GM19240 (cell line): ENCODE results near the gene FBXO45.
"Not testable (repeated sequence)": the region's sequence is repeated elsewhere in the genome, so short reads cannot be mapped to it uniquely, and the experiment has no call there.

Experiments
- DNase-seq: peaks from one replicate; pipeline ENCODE4 v3.0.0; 2011; ENCODE audit warnings: low spot score; ENCODE audit not compliant: insufficient read length

The FBXO45 gene

DNA sequence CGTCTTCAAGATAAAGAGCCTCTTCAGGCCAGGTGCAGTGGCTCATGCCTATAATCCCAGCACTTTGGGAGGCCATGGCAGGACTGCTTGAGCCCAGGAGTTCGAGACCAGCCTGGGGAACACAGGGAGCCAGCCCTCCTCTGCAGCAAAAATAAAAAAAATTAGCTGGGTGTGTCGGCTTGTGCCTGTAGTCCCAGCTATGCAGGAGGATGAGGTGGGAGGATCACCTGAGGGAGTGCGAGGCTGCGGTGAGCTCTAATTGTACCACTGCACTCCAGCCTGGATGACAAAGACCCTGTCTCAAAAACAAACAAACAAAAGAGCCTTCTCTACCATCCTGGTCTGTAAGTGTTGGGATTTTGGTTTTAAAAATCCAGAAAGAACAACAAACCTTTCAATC is 11.2 kb upstream of the FBXO45 start:
- no peak for DNase-seq

DNA sequence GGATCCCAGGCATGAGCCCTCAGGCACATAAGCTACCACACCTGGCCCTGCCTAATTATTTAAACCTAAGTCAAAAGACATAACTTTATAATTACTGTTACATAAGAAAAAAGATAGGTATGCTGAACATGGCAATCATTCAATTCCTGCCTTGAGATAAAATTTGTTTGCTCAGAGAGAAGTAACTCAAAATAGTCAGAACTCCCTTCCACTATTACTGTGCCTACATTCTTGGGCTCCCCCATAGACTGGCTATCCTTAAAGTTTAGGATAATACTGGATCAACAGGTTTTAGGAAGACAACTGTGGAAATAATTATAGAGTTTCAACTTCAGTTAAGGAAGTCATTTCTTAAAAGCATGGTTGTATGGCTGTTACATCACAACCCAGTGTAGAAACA is 10.0 kb upstream of the FBXO45 start:
- no peak for DNase-seq

DNA sequence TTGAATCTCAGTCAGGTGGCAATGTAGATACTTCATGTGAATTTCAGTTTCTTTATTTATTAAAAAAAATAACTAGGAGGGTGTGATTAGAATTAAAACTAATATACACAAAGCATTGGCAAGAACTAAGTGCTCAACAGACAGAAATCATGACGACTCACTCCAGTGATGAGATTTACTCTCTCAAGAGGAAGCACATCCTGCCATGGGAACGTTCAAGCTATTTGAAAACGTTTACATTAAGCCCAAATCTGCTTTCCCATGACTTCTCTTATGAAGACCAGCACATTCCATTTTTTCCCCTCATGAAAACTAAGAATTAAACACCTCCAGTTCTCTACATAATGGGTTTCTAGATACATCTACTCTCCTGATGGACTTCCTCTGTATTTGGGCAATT is 8.6 kb upstream of the FBXO45 start:
- no peak for DNase-seq

DNA sequence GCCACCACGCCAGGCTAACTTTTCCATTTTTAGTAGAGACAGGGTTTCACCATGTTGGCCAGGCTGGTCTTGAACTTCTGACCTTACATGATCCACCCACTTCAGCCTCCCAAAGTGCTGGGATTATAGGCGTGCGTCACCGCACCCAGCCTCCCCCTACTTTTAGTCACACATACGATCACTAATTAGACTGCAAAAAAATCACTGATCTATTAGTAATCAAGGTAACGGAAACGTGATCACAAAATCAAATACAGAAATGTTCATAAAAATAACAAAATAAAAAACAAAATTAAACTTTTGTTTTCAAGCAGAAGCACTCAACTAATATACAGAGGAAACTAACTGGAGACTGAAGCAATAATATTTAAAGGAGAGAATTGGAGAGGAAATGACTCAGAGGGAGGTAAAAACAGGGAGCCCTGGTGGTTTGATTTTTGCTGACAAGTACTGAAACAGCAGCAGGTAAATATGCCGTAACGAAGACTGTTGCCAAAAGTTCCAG is 4.7 kb upstream of the FBXO45 start:
- DNase-seq, result no peak

DNA sequence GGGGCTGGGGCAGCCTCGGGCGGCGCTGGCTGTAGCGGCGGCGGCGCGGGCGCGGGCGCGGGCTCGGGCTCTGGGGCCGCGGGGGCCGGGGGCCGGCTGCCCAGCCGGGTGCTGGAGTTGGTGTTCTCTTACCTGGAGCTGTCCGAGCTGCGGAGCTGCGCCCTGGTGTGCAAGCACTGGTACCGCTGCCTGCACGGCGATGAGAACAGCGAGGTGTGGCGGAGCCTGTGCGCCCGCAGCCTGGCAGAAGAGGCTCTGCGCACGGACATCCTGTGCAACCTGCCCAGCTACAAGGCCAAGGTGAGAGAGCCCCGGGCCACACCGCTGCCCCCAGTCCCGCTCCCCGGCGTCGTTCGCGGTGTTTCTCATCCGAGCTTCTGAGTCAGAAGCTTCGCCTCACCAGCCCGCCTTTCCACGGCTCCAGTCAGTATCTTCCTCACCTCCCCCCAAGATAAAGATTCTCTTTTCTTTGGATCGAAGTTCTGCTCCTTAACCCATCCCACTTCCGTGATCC is 600 bp downstream of the FBXO45 start:
- DNase-seq, result peak; percentile 42

DNA sequence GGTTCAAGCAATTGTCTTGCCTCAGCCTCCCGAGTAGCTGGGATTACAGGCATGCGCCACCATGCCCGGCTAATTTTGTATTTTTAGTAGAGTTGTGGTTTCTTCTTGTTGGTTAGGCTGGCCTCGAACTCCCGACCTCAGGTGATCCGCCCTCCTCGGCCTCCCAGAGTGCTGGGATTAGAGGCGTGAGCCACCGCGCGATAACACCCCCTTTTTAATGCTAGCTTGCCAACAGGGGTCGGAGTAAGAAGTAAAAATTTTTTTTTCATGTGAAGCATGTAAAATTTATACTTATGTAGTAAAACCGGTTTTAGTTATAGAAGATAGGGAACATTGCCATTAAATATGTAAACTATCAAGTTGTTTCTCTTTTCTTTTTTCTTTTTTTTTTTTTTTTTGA is 1.9 kb downstream of the FBXO45 start:
- DNase-seq, result not testable (repeated sequence)

DNA sequence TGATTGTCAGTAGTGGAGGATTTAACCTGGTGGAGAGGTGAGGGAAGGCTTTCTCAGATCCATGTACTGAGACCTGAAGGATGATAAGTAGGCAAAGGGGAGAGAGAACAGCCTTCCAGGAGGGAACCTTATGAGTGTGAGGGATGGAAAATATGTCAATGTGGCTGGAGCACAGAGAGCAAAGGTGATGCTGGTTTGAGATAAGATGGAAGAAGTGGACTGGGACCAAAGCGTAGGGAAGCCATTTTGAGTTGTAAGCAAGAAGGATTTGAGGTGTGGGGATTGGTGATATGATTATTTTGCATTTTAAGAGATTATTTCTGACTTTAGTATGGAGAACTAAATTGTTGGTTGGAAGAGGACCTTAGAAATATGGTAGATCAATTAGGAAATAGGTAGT is 3.9 kb downstream of the FBXO45 start:
- DNase-seq, result no peak

DNA sequence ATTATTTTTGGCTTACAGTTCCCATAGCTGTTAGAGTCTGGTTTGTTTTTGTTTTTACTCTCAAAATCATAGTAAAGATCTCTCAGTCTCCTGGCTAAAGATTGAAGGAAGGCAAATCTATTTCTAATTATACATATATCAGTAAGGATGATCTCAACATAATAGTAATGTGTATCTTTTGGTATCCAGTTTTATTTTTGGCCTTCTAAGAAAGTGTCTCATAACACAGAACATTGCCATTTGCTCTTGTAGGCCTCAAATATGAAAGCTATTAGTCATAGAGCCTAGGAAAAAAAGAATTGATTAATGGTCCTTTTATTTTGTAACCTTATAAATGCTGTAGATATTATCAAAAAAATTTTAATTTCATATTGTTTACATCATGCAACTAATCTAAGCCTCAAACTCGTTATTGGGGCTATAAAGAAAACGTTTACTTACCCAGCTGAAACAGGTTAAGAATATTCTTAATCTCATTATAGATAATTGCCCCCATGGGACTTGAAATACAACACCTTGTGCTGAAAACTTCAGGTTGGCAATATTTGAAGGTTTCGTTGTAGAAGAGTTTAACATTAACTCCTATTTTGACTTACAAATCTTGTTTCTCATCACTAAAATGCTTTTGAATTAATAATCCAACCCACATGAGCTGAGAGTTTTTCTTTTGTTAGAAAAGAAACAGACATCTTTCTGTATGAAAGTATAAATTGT is 16.7 kb downstream of the FBXO45 start:
- DNase-seq, result no peak

GRCh38 chr3:196590279-196590678 is 21.8 kb downstream of the FBXO45 start:
- no peak for DNase-seq

GRCh38 chr3:196596355-196596754 is 27.9 kb downstream of the FBXO45 start:
- DNase-seq, result no peak

DNA sequence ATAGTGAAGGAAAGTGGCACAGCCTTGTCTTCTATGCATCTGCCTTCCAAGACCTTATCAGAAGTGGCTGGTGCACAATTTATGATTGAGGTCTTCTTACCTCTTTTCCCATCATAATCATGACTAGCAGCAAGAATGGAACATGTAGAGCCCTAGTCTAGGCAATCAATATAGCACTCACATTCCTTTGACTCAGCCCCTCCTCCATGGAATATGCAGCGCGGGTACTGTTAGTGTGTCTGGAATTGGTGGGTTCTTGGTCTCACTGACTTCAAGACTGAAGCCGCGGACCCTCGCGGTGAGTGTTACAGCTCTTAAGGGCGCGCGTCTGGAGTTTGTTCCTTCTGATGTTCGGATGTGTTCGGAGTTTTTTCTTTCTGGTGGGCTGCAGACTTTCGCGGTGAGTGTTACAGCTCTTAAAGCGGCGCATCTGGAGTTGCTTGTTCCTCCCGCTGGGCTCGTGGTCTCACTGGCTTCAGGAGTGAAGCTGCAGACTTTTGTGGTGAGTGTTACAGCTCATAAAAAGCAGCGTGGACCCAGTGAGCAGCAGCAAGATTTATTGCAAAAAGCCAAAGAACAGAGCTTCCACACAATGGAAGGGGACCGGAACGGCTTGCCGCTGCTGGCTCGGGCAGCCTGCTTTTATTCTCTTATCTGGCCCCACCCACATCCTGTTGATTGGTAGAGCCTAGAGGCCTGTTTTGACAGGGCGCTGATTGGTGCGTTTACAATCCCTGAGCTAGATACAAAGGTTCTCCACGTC is 29.7 kb downstream of the FBXO45 start:
- DNase-seq, result not testable (repeated sequence)

DNA sequence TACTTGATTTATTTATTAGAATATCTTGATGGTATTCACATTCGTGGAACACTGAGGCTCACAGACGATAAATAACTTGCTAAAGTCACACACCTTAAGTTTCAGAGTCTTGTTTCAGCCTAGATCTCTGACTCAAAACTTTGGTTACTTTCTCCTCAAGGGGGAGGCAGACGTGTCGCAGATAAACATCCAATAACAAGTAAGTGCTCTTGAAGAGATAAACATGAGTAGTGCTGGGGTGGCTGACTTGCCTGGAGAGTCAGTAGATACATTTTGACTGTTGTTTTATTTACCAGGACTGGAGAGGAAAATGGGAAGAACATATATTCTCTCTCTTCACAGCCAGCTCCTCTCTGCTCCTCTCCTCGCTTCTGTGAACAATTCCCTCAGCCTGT is 31.3 kb downstream of the FBXO45 start:
- DNase-seq, result no peak

DNA sequence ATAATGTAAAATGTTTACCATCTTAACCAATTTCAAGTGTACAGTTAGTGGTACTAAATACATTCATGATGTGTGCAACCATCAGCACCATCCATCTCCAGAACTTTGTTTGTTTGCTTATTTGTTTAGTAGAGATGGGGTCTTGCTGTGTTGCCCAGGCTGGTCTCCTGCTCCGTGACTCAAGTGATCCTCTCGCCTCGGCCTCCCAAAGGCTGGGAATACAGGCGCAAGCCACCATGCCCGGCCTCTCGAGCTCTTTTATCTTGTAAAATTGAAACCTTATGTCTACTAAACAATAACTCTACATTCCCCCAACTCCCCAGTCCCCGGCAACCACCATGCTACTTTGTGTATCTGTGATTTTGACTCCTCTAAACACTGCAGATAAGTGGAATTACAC is 31.9 kb downstream of the FBXO45 start:
- DNase-seq, result no peak

- no peak for DNase-seq
Observed at GRCh38 chr3:196602673-196603072, 34.2 kb downstream of the FBXO45 start.

- no peak for DNase-seq
Observed at GRCh38 chr3:196603683-196604082, 35.2 kb downstream of the FBXO45 start.

DNA sequence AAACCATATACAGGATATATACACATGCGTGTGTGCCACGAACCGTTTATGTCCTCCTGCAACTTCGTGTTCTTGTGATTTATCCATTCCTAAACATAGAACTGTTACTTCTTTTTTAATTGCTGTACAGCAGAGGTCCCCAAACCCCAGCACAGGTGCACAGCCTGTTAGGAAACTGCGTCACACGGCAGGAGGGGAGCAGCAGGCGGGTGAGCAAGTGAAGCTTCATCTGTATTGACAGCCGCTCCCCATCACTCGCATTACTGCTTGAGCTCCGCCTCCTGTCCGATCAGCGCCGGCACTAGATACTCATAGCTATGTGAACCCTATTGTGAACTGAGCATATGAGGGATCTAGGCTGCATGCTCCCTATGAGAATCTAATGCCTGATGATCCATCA is 36.1 kb downstream of the FBXO45 start:
- no peak for DNase-seq

GRCh38 chr3:196608693-196609092 is 40.2 kb downstream of the FBXO45 start:
- no peak for DNase-seq

GRCh38 chr3:196609343-196609775 is 40.9 kb downstream of the FBXO45 start:
- DNase-seq, result peak; percentile 93

DNA sequence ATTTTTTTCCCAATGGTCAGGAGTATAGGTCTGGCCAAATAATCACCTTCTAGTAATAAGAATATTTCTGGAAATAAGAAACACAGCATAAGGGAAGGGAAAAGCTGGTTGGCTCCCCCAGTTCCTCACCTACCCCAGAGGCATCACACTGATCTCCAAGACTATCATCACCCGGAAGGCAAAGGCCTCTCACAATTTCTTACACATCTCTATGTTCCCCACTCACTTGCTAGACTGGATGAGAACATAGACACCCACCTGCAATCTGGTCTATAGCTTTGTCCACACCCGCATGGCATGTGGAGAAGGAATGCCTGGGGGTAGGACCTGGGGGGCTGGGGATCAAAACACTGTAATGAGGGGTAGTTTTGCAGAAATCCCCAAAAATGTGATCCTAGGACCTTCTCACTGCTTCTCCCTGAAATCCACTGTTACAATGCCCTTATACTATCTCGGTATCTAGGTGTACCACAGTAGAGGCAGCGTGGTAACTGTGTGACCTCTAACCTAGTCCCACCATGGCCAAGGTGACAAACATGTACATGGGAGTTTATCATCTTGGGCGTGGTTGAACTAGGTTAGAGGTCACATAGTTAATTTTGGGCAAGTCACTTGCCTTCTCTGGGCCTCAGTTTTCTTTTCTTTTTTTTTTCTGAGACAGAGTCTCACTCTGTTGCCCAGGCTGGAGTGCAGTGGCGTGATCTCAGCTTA is 41.5 kb downstream of the FBXO45 start:
- DNase-seq, result no peak

DNA sequence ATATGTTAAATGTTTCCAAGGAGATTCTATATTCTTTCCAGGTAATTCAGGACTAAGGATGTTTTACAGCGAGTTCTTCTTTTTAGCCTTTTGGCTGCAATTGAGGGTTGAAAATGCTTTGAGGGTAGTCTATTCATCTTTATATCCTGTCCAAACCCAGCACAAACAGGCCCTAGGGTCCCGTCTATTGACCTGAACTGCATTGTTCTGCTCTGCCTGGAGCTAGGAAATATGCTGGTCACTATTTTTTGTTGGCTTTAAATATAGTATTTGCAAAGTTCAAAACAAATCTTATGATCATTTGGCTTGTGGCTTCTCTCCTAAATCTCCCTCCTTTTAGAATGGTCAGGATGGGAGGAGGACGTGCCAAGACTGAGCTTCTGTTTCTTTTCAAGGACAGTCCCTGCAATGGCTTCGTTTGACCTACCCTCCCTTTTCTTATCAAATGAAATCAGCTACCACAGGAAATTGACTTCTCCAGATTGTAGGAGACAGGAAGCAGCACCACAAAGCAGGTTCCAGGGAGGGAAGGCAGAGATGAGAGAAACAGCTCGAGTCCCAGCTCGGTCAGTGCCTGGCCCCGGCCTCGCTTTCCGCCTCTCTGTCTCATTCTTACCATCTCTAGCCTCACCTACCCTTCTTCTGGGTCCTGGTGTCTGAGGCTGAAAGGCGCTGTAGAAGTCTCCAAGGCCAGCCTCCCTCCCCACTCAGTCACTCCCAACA is 43.5 kb downstream of the FBXO45 start:
- DNase-seq, result no peak

DNA sequence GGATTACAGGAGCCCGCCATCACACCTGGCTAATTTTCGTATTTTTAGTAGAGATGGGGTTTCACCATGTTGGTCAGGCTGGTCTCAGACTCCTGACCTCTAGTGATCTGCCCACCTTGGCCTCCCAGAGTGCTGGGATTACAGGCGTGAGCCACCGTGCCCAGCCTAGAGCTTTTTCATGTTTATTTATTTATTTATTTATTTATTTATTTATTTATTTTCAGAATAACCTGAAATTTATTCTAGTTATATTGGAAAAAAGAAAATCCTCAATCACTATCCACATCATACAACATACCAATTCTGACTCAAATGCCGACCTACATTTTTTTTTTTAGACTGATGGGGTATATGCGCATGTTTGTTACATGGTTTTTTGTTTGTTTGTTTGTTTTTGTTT is 46.8 kb downstream of the FBXO45 start:
- not testable (repeated sequence) for DNase-seq
